ENCODE results near the gene AGAP1. TPM values are rescaled to one million over a fixed set of nuclear protein-coding genes. Genes with fewer than 3 reads are reported as not detected.

Gene AGAP1
- polyA plus RNA-seq, 1 donor from 2014 or later = 17.4 TPM

DNA sequence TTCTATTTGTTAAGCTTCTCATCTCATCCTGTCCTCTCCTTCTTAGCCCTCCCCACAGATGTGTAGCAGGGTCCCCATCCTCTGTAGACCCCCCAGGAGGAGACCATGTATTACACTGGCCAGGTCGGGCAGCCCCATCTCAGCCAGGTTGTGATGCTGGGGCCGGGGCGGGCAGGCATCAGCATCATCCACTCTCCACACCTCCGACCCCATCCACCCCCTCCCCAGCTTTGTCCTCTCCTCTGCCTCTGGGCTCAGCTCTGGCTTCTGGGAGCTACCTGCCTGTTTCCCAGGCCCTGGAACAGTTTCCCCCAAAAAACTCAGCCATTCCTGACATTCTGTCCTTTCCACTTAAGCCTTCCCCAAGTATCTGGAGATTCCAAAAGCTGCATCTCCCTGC lies 625.2 kb downstream of the AGAP1 start:
- Histone ChIP-seq H3F3A (ENCODE audit: insufficient read depth, low read length, poor library complexity, severe bottlenecking) (no peaks in the 10 kb centered on the region), H3K9me2 (ENCODE audit: insufficient read depth, low read length) (no peaks in the 10 kb centered on the region), H3K4me3 (ENCODE audit: low read length) (no peak overlapping the region), H3K4me2 (ENCODE audit: low read length) (no peak overlapping the region), H3K27me3 (ENCODE audit: insufficient read depth, low read depth, low read length) (peaks cover 7% of the 10 kb centered on the region), H3K27ac (ENCODE audit: low read length) (no peak overlapping the region), H3K36me3 (ENCODE audit: insufficient read depth, low read length) (no peaks in the 10 kb centered on the region), H3K79me2 (replicated peaks; ENCODE audit: insufficient read depth, low read length) (no peaks in the 10 kb centered on the region), H3K9me3 (ENCODE audit: low read length) (no peaks in the 10 kb centered on the region), H3K9ac (ENCODE audit: low read length) (no peak overlapping the region), H4K20me1 (ENCODE audit: insufficient read depth) (no peaks in the 10 kb centered on the region), H2AFZ (ENCODE audit: low read depth, low read length) (no peak overlapping the region)
- TF ChIP-seq TAF1 (IDR thresholded peaks at IDR 0.05; ENCODE audit: low read depth) = no peak
- no peak for TF ChIP-seq MXI1 (conservative IDR thresholded peaks at IDR 0.05; ENCODE audit: poor library complexity, severe bottlenecking)
- no peak for TF ChIP-seq EP300 (conservative IDR thresholded peaks at IDR 0.05; ENCODE audit: poor library complexity, severe bottlenecking)
- TF ChIP-seq EZH2 (IDR thresholded peaks at IDR 0.05; ENCODE audit: borderline replicate concordance, insufficient read depth, low read length, poor library complexity, severe bottlenecking) = no peak
- TF ChIP-seq POLR2AphosphoS5 (IDR thresholded peaks at IDR 0.05) = no peak
- TF ChIP-seq, protein P1, sequence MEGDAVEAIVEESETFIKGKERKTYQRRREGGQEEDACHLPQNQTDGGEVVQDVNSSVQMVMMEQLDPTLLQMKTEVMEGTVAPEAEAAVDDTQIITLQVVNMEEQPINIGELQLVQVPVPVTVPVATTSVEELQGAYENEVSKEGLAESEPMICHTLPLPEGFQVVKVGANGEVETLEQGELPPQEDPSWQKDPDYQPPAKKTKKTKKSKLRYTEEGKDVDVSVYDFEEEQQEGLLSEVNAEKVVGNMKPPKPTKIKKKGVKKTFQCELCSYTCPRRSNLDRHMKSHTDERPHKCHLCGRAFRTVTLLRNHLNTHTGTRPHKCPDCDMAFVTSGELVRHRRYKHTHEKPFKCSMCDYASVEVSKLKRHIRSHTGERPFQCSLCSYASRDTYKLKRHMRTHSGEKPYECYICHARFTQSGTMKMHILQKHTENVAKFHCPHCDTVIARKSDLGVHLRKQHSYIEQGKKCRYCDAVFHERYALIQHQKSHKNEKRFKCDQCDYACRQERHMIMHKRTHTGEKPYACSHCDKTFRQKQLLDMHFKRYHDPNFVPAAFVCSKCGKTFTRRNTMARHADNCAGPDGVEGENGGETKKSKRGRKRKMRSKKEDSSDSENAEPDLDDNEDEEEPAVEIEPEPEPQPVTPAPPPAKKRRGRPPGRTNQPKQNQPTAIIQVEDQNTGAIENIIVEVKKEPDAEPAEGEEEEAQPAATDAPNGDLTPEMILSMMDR (IDR thresholded peaks at IDR 0.05; ENCODE audit: poor library complexity, severe bottlenecking) = no peak

- H3K27me3 ChIP-seq (ENCODE audit: insufficient read depth, low read depth, low read length) = peaks cover 7% of the 10 kb centered on the region
- no peak overlapping the region for H3K27ac ChIP-seq (ENCODE audit: low read length)
- no peaks in the 10 kb centered on the region for H4K20me1 ChIP-seq (ENCODE audit: insufficient read depth)
- H3K9me3 ChIP-seq (ENCODE audit: low read length) = no peaks in the 10 kb centered on the region
- no peaks in the 10 kb centered on the region for H3K79me2 ChIP-seq (replicated peaks; ENCODE audit: insufficient read depth, low read length)
- no peak overlapping the region for H3K4me2 ChIP-seq (ENCODE audit: low read length)
- no peaks in the 10 kb centered on the region for H3K36me3 ChIP-seq (ENCODE audit: insufficient read depth, low read length)
- no peak overlapping the region for H3K9ac ChIP-seq (ENCODE audit: low read length)
- no peak for TF ChIP-seq MXI1 (conservative IDR thresholded peaks at IDR 0.05; ENCODE audit: poor library complexity, severe bottlenecking)
- TF ChIP-seq EP300 (conservative IDR thresholded peaks at IDR 0.05; ENCODE audit: poor library complexity, severe bottlenecking) = no peak
- TF ChIP-seq EZH2 (IDR thresholded peaks at IDR 0.05; ENCODE audit: borderline replicate concordance, insufficient read depth, low read length, poor library complexity, severe bottlenecking) = no peak
- TF ChIP-seq RAD21 (conservative IDR thresholded peaks at IDR 0.05) = no peak
- TF ChIP-seq, protein P1 (IDR thresholded peaks at IDR 0.05; ENCODE audit: poor library complexity, severe bottlenecking) = no peak
- no peaks in the 10 kb centered on the region for H3K9me2 ChIP-seq (ENCODE audit: insufficient read depth, low read length)
- no peaks in the 10 kb centered on the region for H3F3A ChIP-seq (ENCODE audit: insufficient read depth, low read length, poor library complexity, severe bottlenecking)
- no peak overlapping the region for H2AFZ ChIP-seq (ENCODE audit: low read depth, low read length)
- no peak overlapping the region for H3K4me3 ChIP-seq (ENCODE audit: low read length)
Measured at GRCh38 chr2:236119476-236119875, 625.6 kb downstream of the AGAP1 start.

GRCh38 chr2:236120141-236120601 lies 626.3 kb downstream of the AGAP1 start:
- no peak overlapping the region for H3K9ac ChIP-seq (ENCODE audit: low read length)
- H3K4me2 ChIP-seq (ENCODE audit: low read length) = no peak overlapping the region
- no peaks in the 10 kb centered on the region for H3K79me2 ChIP-seq (replicated peaks; ENCODE audit: insufficient read depth, low read length)
- H4K20me1 ChIP-seq (ENCODE audit: insufficient read depth) = no peaks in the 10 kb centered on the region
- H3K4me3 ChIP-seq (ENCODE audit: low read length) = no peak overlapping the region
- no peaks in the 10 kb centered on the region for H3K9me2 ChIP-seq (ENCODE audit: insufficient read depth, low read length)
- H3K27me3 ChIP-seq (ENCODE audit: insufficient read depth, low read depth, low read length) = peaks cover 7% of the 10 kb centered on the region
- TF ChIP-seq EP300 (conservative IDR thresholded peaks at IDR 0.05; ENCODE audit: poor library complexity, severe bottlenecking) = no peak
- no peak for TF ChIP-seq REST (IDR thresholded peaks at IDR 0.05; ENCODE audit: borderline replicate concordance)
- no peak for TF ChIP-seq RAD21 (conservative IDR thresholded peaks at IDR 0.05)
- no peak for TF ChIP-seq EZH2 (IDR thresholded peaks at IDR 0.05; ENCODE audit: borderline replicate concordance, insufficient read depth, low read length, poor library complexity, severe bottlenecking)
- TF ChIP-seq MXI1 (conservative IDR thresholded peaks at IDR 0.05; ENCODE audit: poor library complexity, severe bottlenecking) = no peak
- TF ChIP-seq, protein P1 (IDR thresholded peaks at IDR 0.05; ENCODE audit: poor library complexity, severe bottlenecking) = no peak
- no peak for TF ChIP-seq POLR2AphosphoS5 (IDR thresholded peaks at IDR 0.05)
- TF ChIP-seq TAF1 (IDR thresholded peaks at IDR 0.05; ENCODE audit: low read depth) = no peak
- TF ChIP-seq SMC3 (conservative IDR thresholded peaks at IDR 0.05; ENCODE audit: poor library complexity) = no peak
- H3K27ac ChIP-seq (ENCODE audit: low read length) = no peak overlapping the region
- H3K36me3 ChIP-seq (ENCODE audit: insufficient read depth, low read length) = no peaks in the 10 kb centered on the region
- no peaks in the 10 kb centered on the region for H3K9me3 ChIP-seq (ENCODE audit: low read length)
- no peaks in the 10 kb centered on the region for H3F3A ChIP-seq (ENCODE audit: insufficient read depth, low read length, poor library complexity, severe bottlenecking)
- H2AFZ ChIP-seq (ENCODE audit: low read depth, low read length) = no peak overlapping the region

All from neural cell (in vitro differentiated cells).